ENCODE data around the gene NDUFS5.
"Not testable (repeated sequence)": the region's sequence is repeated elsewhere in the genome, so short reads cannot be mapped to it uniquely, and the experiment has no call there.

NDUFS5 gene

GRCh38 chr1:38997034-38997900 is 28.9 kb upstream of the NDUFS5 start:
- Histone ChIP-seq H3K9me3 (ENCODE audit: insufficient read depth, low read depth, low read length) (no peaks in the 10 kb centered on the region), H3K9ac (ENCODE audit: low read depth, low read length) (no peak overlapping the region), H3K4me3 (ENCODE audit: low read length) (peak overlapping the region; percentile 14; the same call in 1 of the 2 replicates), H3K4me1 (ENCODE audit: insufficient read depth, low read length) (peaks cover 42% of the 10 kb centered on the region; the same call in 1 of the 2 replicates), H3K27me3 (ENCODE audit: insufficient read depth, low read length) (no peaks in the 10 kb centered on the region), H3K36me3 (ENCODE audit: insufficient read depth, low read depth, low read length) (peaks cover 100% of the 10 kb centered on the region), H3K27ac (ENCODE audit: low read length) (no peak overlapping the region)

GRCh38 chr1:38997901-38998190 is 28.3 kb upstream of the NDUFS5 start:
- Histone ChIP-seq H3K27ac (ENCODE audit: low read length) (no peak overlapping the region), H3K4me3 (ENCODE audit: low read length) (peak overlapping the region; percentile 14; the same call in 1 of the 2 replicates), H3K9ac (ENCODE audit: low read depth, low read length) (no peak overlapping the region), H3K9me3 (ENCODE audit: insufficient read depth, low read depth, low read length) (no peaks in the 10 kb centered on the region), H3K4me1 (ENCODE audit: insufficient read depth, low read length) (peaks cover 42% of the 10 kb centered on the region; the same call in 1 of the 2 replicates), H3K36me3 (ENCODE audit: insufficient read depth, low read depth, low read length) (peaks cover 100% of the 10 kb centered on the region), H3K27me3 (ENCODE audit: insufficient read depth, low read length) (no peaks in the 10 kb centered on the region)

GRCh38 chr1:39001516-39002421 is 24.4 kb upstream of the NDUFS5 start:
- Histone ChIP-seq H3K4me1 (ENCODE audit: insufficient read depth, low read length) (peaks cover 35% of the 10 kb centered on the region; the same call in 1 of the 2 replicates), H3K4me3 (ENCODE audit: low read length) (peak overlapping the region; percentile 7; the same call in 1 of the 2 replicates), H3K9ac (ENCODE audit: low read depth, low read length) (peak overlapping the region; percentile 8; the same call in 1 of the 2 replicates), H3K27me3 (ENCODE audit: insufficient read depth, low read length) (no peaks in the 10 kb centered on the region), H3K27ac (ENCODE audit: low read length) (peak overlapping the region; percentile 78), H3K36me3 (ENCODE audit: insufficient read depth, low read depth, low read length) (peaks cover 100% of the 10 kb centered on the region), H3K9me3 (ENCODE audit: insufficient read depth, low read depth, low read length) (no peaks in the 10 kb centered on the region)

GRCh38 chr1:39003281-39003680 is 22.9 kb upstream of the NDUFS5 start:
- Histone ChIP-seq H3K4me1 (ENCODE audit: insufficient read depth, low read length) (peaks cover 26% of the 10 kb centered on the region; the same call in 1 of the 2 replicates), H3K9me3 (ENCODE audit: insufficient read depth, low read depth, low read length) (no peaks in the 10 kb centered on the region), H3K4me3 (ENCODE audit: low read length) (no peak overlapping the region), H3K9ac (ENCODE audit: low read depth, low read length) (no peak overlapping the region), H3K27ac (ENCODE audit: low read length) (no peak overlapping the region), H3K27me3 (ENCODE audit: insufficient read depth, low read length) (no peaks in the 10 kb centered on the region), H3K36me3 (ENCODE audit: insufficient read depth, low read depth, low read length) (peaks cover 100% of the 10 kb centered on the region)

- Histone ChIP-seq H3K4me3 (ENCODE audit: low read length) (no peak overlapping the region), H3K9me3 (ENCODE audit: insufficient read depth, low read depth, low read length) (no peaks in the 10 kb centered on the region), H3K4me1 (ENCODE audit: insufficient read depth, low read length) (peaks cover 26% of the 10 kb centered on the region; the same call in 1 of the 2 replicates), H3K27ac (ENCODE audit: low read length) (no peak overlapping the region), H3K36me3 (ENCODE audit: insufficient read depth, low read depth, low read length) (peaks cover 100% of the 10 kb centered on the region), H3K9ac (ENCODE audit: low read depth, low read length) (no peak overlapping the region), H3K27me3 (ENCODE audit: insufficient read depth, low read length) (no peaks in the 10 kb centered on the region)
These were observed 22.4 kb upstream of the NDUFS5 start for GRCh38 chr1:39003794-39004193.

- peaks cover 14% of the 10 kb centered on the region; the same call in 1 of the 2 replicates for H3K4me1 ChIP-seq (ENCODE audit: insufficient read depth, low read length)
- H3K36me3 ChIP-seq (ENCODE audit: insufficient read depth, low read depth, low read length) = peaks cover 94% of the 10 kb centered on the region
- H3K9ac ChIP-seq (ENCODE audit: low read depth, low read length) = no peak overlapping the region
- H3K27me3 ChIP-seq (ENCODE audit: insufficient read depth, low read length) = no peaks in the 10 kb centered on the region
- no peak overlapping the region for H3K4me3 ChIP-seq (ENCODE audit: low read length)
- peak overlapping the region; percentile 12 for H3K27ac ChIP-seq (ENCODE audit: low read length)
- H3K9me3 ChIP-seq (ENCODE audit: insufficient read depth, low read depth, low read length) = no peaks in the 10 kb centered on the region
These were observed 19.9 kb upstream of the NDUFS5 start for GRCh38 chr1:39006287-39006686.

- Histone ChIP-seq H3K9me3 (ENCODE audit: insufficient read depth, low read depth, low read length) (no peaks in the 10 kb centered on the region), H3K36me3 (ENCODE audit: insufficient read depth, low read depth, low read length) (peaks cover 89% of the 10 kb centered on the region), H3K4me3 (ENCODE audit: low read length) (no peak overlapping the region), H3K4me1 (ENCODE audit: insufficient read depth, low read length) (peaks cover 8% of the 10 kb centered on the region; the same call in 1 of the 2 replicates), H3K9ac (ENCODE audit: low read depth, low read length) (no peak overlapping the region), H3K27ac (ENCODE audit: low read length) (peak overlapping the region; percentile 48), H3K27me3 (ENCODE audit: insufficient read depth, low read length) (no peaks in the 10 kb centered on the region)
These were observed 19.2 kb upstream of the NDUFS5 start for GRCh38 chr1:39006726-39007645.

DNA sequence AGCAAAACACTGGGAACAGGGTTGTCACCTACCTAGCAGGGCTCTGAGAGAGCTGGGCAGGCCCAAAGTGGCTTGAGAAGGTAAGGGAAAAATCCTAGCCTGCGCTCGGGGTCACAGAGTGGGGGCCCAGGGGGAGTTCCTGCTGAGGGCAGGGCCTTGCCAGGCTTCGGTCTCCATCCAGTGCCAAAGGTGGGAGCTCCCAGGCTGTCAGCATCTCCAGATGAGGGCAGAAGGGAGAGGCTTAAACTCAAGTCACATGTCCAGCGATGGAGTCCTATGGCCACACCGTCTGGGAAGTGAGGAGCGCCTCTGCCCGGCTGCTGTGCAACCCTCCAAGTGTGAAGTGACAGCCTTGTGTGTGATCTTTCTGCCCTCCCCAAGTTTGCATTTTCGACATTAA is 11.2 kb upstream of the NDUFS5 start:
- H3K27ac ChIP-seq (ENCODE audit: low read length); H3K9me3 ChIP-seq (ENCODE audit: insufficient read depth, low read depth, low read length); H3K27me3 ChIP-seq (ENCODE audit: insufficient read depth, low read length); H3K9ac ChIP-seq (ENCODE audit: low read depth, low read length); H3K4me3 ChIP-seq (ENCODE audit: low read length): not testable (repeated sequence)
- Histone ChIP-seq H3K36me3 (ENCODE audit: insufficient read depth, low read depth, low read length) (peaks cover 11% of the 10 kb centered on the region), H3K4me1 (ENCODE audit: insufficient read depth, low read length) (peaks cover 17% of the 10 kb centered on the region)

- Histone ChIP-seq H3K27ac (ENCODE audit: low read length) (peak overlapping the region; percentile 76), H3K9ac (ENCODE audit: low read depth, low read length) (peak overlapping the region; percentile 72)
These were observed 9.5 kb upstream of the NDUFS5 start for GRCh38 chr1:39016604-39017171.

GRCh38 chr1:39017266-39017665 is 8.9 kb upstream of the NDUFS5 start:
- peaks cover 17% of the 10 kb centered on the region for H3K4me1 ChIP-seq (ENCODE audit: insufficient read depth, low read length)
- H3K9ac ChIP-seq (ENCODE audit: low read depth, low read length) = peak overlapping the region; percentile 72; the same call in 1 of the 2 replicates
- H3K36me3 ChIP-seq (ENCODE audit: insufficient read depth, low read depth, low read length) = no peaks in the 10 kb centered on the region; the same call in 1 of the 2 replicates
- no peak overlapping the region for H3K27ac ChIP-seq (ENCODE audit: low read length)
- no peaks in the 10 kb centered on the region for H3K27me3 ChIP-seq (ENCODE audit: insufficient read depth, low read length)
- H3K4me3 ChIP-seq (ENCODE audit: low read length) = peak overlapping the region; percentile 9; the same call in 1 of the 2 replicates
- H3K9me3 ChIP-seq (ENCODE audit: insufficient read depth, low read depth, low read length) = no peaks in the 10 kb centered on the region

More at GRCh38 chr1:39016604-39017171, 9.5 kb upstream of the NDUFS5 start:
- H3K4me3 ChIP-seq (ENCODE audit: low read length) = peak overlapping the region; percentile 9; the same call in 1 of the 2 replicates
- H3K9me3 ChIP-seq (ENCODE audit: insufficient read depth, low read depth, low read length) = no peaks in the 10 kb centered on the region
- H3K36me3 ChIP-seq (ENCODE audit: insufficient read depth, low read depth, low read length) = peaks cover 4% of the 10 kb centered on the region; the same call in 1 of the 2 replicates
- peaks cover 17% of the 10 kb centered on the region for H3K4me1 ChIP-seq (ENCODE audit: insufficient read depth, low read length)
- H3K27me3 ChIP-seq (ENCODE audit: insufficient read depth, low read length) = no peaks in the 10 kb centered on the region

Measured in iPS-20b (cell line).